ENCODE measurements around the gene ATF6B. TPM values are rescaled to one million over a fixed set of nuclear protein-coding genes. Genes with fewer than 3 reads are reported as not detected.

The ATF6B gene
- total and polyA plus RNA-seq, 2 of the 8 experiments (the other 6 are each of a cell fraction or from before 2014, with no cell fraction given): 38.1 to 42.2 TPM

- Histone ChIP-seq H3K79me1 (ENCODE audit: low read depth, low read length) (0 out of 2 replicates have a peak, but pooled peaks cover 3% of the 10 kb centered on the region), H4K5ac (ENCODE audit: insufficient read length, low read depth, low read length) (no peak overlapping the region), H3K27ac (ENCODE audit: low read depth, low read length) (no peak overlapping the region), H2AFZ (ENCODE audit: low read length) (no peak overlapping the region), H2BK5ac (ENCODE audit: low read depth, low read length) (no peak overlapping the region), H3K79me2 (ENCODE audit: control insufficient read depth in 1 of 2, insufficient read depth in 2 of 2, low read length in 2 of 2) (peaks cover 0 to 5% of the 10 kb centered on the region in 2 experiments; a peak in 1 of 4 replicates), H3K4me1 (replicated peaks in 1 of 4; ENCODE audit: control insufficient read depth in 3 of 4, insufficient read depth in 4 of 4, low read length in 3 of 4) (peaks cover 14 to 37% (median 17%) of the 10 kb centered on the region in 4 experiments), H3K18ac (ENCODE audit: extremely low read depth, low read length) (peak overlapping the region; percentile 62; the same call in 1 of the 2 replicates), H4K8ac (ENCODE audit: extremely low read depth, insufficient read depth, low read length) (no peak overlapping the region), H3K23me2 (ENCODE audit: low read depth, low read length) (peaks cover 25% of the 10 kb centered on the region), H3K9me3 (ENCODE audit: insufficient read depth in 2 of 2, low read depth in 1 of 2, low read length in 1 of 2) (no peaks in the 10 kb centered on the region), H3K36me3 (ENCODE audit: control insufficient read depth in 2 of 4, insufficient read depth in 4 of 4, low read length in 3 of 4) (peaks cover under 1 to 3% (median 1%) of the 10 kb centered on the region in 4 experiments; a peak in 2 of 8 replicates), H3K4ac (replicated peaks; ENCODE audit: insufficient read length, low read depth, low read length) (no peak overlapping the region), H2AK5ac (ENCODE audit: low read depth, low read length) (no peak overlapping the region; the same call in 1 of the 2 replicates), H3K14ac (ENCODE audit: insufficient read length) (no peak overlapping the region), H3K9ac (replicated peaks in 1 of 4; ENCODE audit: extremely low read depth in 1 of 4, low read depth in 3 of 4, low read length in 3 of 4) (no peak overlapping the region), H3K56ac (replicated peaks; ENCODE audit: insufficient read length, low read depth, low read length) (no peak overlapping the region), H4K20me1 (replicated peaks in 1 of 2; ENCODE audit: control insufficient read depth in 1 of 2, insufficient read depth in 2 of 2, low read length in 2 of 2) (no peaks in the 10 kb centered on the region), H4K91ac (replicated peaks; ENCODE audit: insufficient read length, low read length) (no peak overlapping the region), H2BK15ac (ENCODE audit: low read length) (peak overlapping the region; percentile 98; the same call in 1 of the 2 replicates), H3K23ac (ENCODE audit: insufficient read length) (no peak overlapping the region), H3K4me3 (ENCODE audit: extremely low read depth in 1 of 4, insufficient read depth in 2 of 4, low read depth in 3 of 4, low read length in 4 of 4) (peak overlapping the region in 2 of 4 experiments; percentile 55 to 76; a peak in 4 of 8 replicates), H3K27me3 (replicated peaks in 1 of 4; ENCODE audit: control insufficient read depth in 3 of 4, extremely low read depth in 1 of 4, insufficient read depth in 3 of 4, low read length in 3 of 4) (peaks cover 4 to 41% (median 37%) of the 10 kb centered on the region in 4 experiments), H2BK20ac (ENCODE audit: low read length) (no peak overlapping the region), H2BK120ac (replicated peaks; ENCODE audit: low read depth, low read length) (no peak overlapping the region), H3K4me2 (ENCODE audit: insufficient read depth in 1 of 2, low read depth in 2 of 2, low read length in 2 of 2) (peak overlapping the region; percentile 94 to 100), H2BK12ac (ENCODE audit: low read depth, low read length) (no peak overlapping the region)
- no peak for TF ChIP-seq CEBPB (IDR thresholded peaks at IDR 0.05; ENCODE audit: low read depth, low read length)
- TF ChIP-seq PHF8 (conservative IDR thresholded peaks at IDR 0.05; ENCODE audit: low read depth, low read length): no peak
- no peak for TF ChIP-seq SP4 (IDR thresholded peaks at IDR 0.05; ENCODE audit: low read length)
- TF ChIP-seq CTCF (IDR thresholded peaks at IDR 0.05; ENCODE audit: control extremely low read depth in 1 of 3, insufficient read depth in 1 of 3, low read depth in 1 of 3, low read length in 3 of 3): no peak
- TF ChIP-seq TAF7 (optimal IDR thresholded peaks at IDR 0.05; ENCODE audit: borderline replicate concordance, low read depth, low read length): no peak
- TF ChIP-seq SP2 (IDR thresholded peaks at IDR 0.05; ENCODE audit: low read length): no peak
- no peak for TF ChIP-seq CBX5 (IDR thresholded peaks at IDR 0.05; ENCODE audit: low read depth, low read length)
- WGBS, 2 experiments (ENCODE audit: extremely low coverage in 1 of 2, insufficient coverage in 1 of 2, insufficient read length in 1 of 2, insufficient replicate concordance in 2 of 2, low coverage in 1 of 2, low lambda C conversion rate in 2 of 2, missing lambda C conversion rate in 1 of 2): 33% methylated on average over 5 of the region's 8 CpGs; no CpG with 5 or more reads in 1 of the 2 experiments
- DNase-seq (ENCODE audit: low read depth in 1 of 2, low spot score in 2 of 2): no peak
- FAIRE-seq: no peak
- CTCF ChIA-PET (ENCODE audit: partially characterized antibody): interaction anchor here (1.0 to 4.7 kb wide), 5 partner anchors 13 to 37 kb away, joined by 4 to 23 read pairs (median 5); partner anchors contain the start of genes ATF6B and EGFL8
- POLR2A ChIA-PET (ENCODE audit: partially characterized antibody): interaction anchor here (0.6 to 4.7 kb wide), 20 partner anchors 8 to 80 kb away, joined by 3 to 30 read pairs (median 4); partner anchors contain the start of genes ATF6B, EGFL8, FKBPL and GPSM3
Observed at GRCh38 chr6:32151181-32151862, 23.3 kb upstream of the ATF6B start.

Measured in H1 (cell line).